GM23338 (cell line): ENCODE measurements around the gene ARHGEF25. TPM values are rescaled to one million over a fixed set of nuclear protein-coding genes. Genes with fewer than 3 reads are reported as not detected.

Experiments used
- ATAC-seq: fragments of 200-7000 bp; cut with Tn5 transposase; 3 replicates; pipeline ENCODE4 v1.9.1; 2020
- DNase-seq: peaks from one replicate; pipeline ENCODE4 v3.0.0-alpha.2; 2015; ENCODE audit warnings: low spot score
- H2AFZ ChIP-seq: fragments of 200-600 bp; sonication (generic); 2 replicates; pipeline ENCODE4 v1.8.0; 2016; ENCODE audit warnings: antibody characterized with exemption, mild to moderate bottlenecking, moderate library complexity
- H3F3A ChIP-seq: fragments of 200-600 bp; sonication (generic); replicated peaks from 2 replicates; pipeline ENCODE4 v1.8.0; 2017; ENCODE audit warnings: antibody characterized with exemption, mixed run types, low read depth
- H3K27ac ChIP-seq: fragments of 200-600 bp; sonication (generic); 2 replicates; pipeline ENCODE4 v1.6.1; 2016; ENCODE audit warnings: low read depth
- H3K27me3 ChIP-seq: fragments of 200-600 bp; sonication (generic); 2 replicates; pipeline ENCODE4 v1.8.0; 2016; ENCODE audit warnings: mild to moderate bottlenecking, mixed run types, moderate library complexity; ENCODE audit not compliant: insufficient read depth
- H3K36me3 ChIP-seq: fragments of 200-600 bp; sonication (generic); 2 replicates; pipeline ENCODE4 v1.8.0; 2016; ENCODE audit warnings: mild to moderate bottlenecking; ENCODE audit not compliant: insufficient read depth
- H3K4me1 ChIP-seq: fragments of 200-600 bp; sonication (generic); 2 replicates; pipeline ENCODE4 v1.8.0; 2016; ENCODE audit warnings: mild to moderate bottlenecking, moderate library complexity; ENCODE audit not compliant: insufficient read depth
- H3K4me2 ChIP-seq: fragments of 200-600 bp; sonication (generic); 2 replicates; pipeline ENCODE4 v1.7.1; 2017; ENCODE audit warnings: mixed run types
- H3K4me3 ChIP-seq: fragments of 200-600 bp; sonication (generic); 2 replicates; pipeline ENCODE4 v1.6.1; 2016; ENCODE audit warnings: mixed run types
- H3K79me2 ChIP-seq: fragments of 200-600 bp; sonication (generic); replicated peaks from 2 replicates; pipeline ENCODE4 v1.8.0; 2017; ENCODE audit warnings: mild to moderate bottlenecking; ENCODE audit not compliant: insufficient read depth
- H3K9me2 ChIP-seq: fragments of 200-600 bp; sonication (generic); 2 replicates; pipeline ENCODE4 v1.8.0; 2017; ENCODE audit not compliant: insufficient read depth
- H4K20me1 ChIP-seq: fragments of 200-600 bp; sonication (generic); replicated peaks from 2 replicates; pipeline ENCODE4 v1.8.0; 2017; ENCODE audit warnings: mild to moderate bottlenecking; ENCODE audit not compliant: insufficient read depth
- H3K27ac Mint-ChIP-seq: 2 replicates; pipeline ENCODE4 v1.8.0; 2020; ENCODE audit warnings: inconsistent platforms, mild to moderate bottlenecking, moderate library complexity, mixed read lengths
- H3K27me3 Mint-ChIP-seq: 3 replicates; pipeline ENCODE4 v1.8.0; 2022; ENCODE audit warnings: low read depth, mild to moderate bottlenecking, moderate library complexity, mixed read lengths, inconsistent platforms; ENCODE audit not compliant: insufficient read depth, poor library complexity
- H3K36me3 Mint-ChIP-seq: 3 replicates; pipeline ENCODE4 v1.8.0; 2021; ENCODE audit warnings: low read depth, mild to moderate bottlenecking, inconsistent platforms, moderate library complexity, mixed read lengths
- H3K4me1 Mint-ChIP-seq: 3 replicates; pipeline ENCODE4 v1.8.0; 2020; ENCODE audit warnings: mild to moderate bottlenecking, inconsistent platforms, mixed read lengths
- H3K4me3 Mint-ChIP-seq: 3 replicates; pipeline ENCODE4 v1.8.0; 2021; ENCODE audit warnings: moderate library complexity, mild to moderate bottlenecking, inconsistent platforms, mixed read lengths
- H3K9me3 Mint-ChIP-seq: 3 replicates; pipeline ENCODE4 v1.8.0; 2020; ENCODE audit warnings: moderate library complexity, mild to moderate bottlenecking, inconsistent platforms, mixed read lengths
- CREB1 ChIP-seq: fragments of 250-450 bp; sonication (Bioruptor Pico); IDR thresholded peaks from 2 replicates; pipeline ENCODE4 v1.5.0; 2020; ENCODE audit warnings: low read depth, mild to moderate bottlenecking, moderate library complexity
- CTCF ChIP-seq, 2 experiments: fragments of 200-600 bp in 1 of 2; sonication (generic) in 1 of 2; conservative IDR thresholded peaks; 2 replicates each; pipeline versions ENCODE4 v1.5.1 to v1.6.1; 2016 to 2017; ENCODE audit warnings: antibody characterized with exemption in 2 of 2, low read depth in 2 of 2, mild to moderate bottlenecking in 2 of 2, moderate library complexity in 1 of 2
- EZH2 ChIP-seq: fragments of 200-600 bp; sonication (generic); IDR thresholded peaks from one replicate; pipeline ENCODE4 v1.8.0; 2017; ENCODE audit warnings: antibody characterized with exemption, mild to moderate bottlenecking, low read depth; ENCODE audit not compliant: unreplicated experiment
- ZNF331 ChIP-seq: fragments of 250-450 bp; sonication (Bioruptor Pico); IDR thresholded peaks from 2 replicates; pipeline ENCODE4 v1.5.0; 2020; ENCODE audit warnings: low read depth, mild to moderate bottlenecking, moderate library complexity
- polyA plus RNA-seq: library from polyadenylated mRNA; unstranded; fragments of >200 nt; fragmentation: Nextera tagmentation; extraction: Ambion mirVana; gene quantifications from 2 replicates; pipeline ENCODE4 v1.2.1, GENCODE V29; 2016
- total RNA-seq: library from RNA; depleted of rRNA; stranded (reverse); fragments of >200 nt; shearing (Covaris generic); gene quantifications from 2 replicates; pipeline ENCODE4 v1.2.3, GENCODE V29; 2014

ARHGEF25 gene
- total and polyA plus RNA-seq, 2 experiments from 2014 or later = 0.53 to 10.2 TPM

DNA sequence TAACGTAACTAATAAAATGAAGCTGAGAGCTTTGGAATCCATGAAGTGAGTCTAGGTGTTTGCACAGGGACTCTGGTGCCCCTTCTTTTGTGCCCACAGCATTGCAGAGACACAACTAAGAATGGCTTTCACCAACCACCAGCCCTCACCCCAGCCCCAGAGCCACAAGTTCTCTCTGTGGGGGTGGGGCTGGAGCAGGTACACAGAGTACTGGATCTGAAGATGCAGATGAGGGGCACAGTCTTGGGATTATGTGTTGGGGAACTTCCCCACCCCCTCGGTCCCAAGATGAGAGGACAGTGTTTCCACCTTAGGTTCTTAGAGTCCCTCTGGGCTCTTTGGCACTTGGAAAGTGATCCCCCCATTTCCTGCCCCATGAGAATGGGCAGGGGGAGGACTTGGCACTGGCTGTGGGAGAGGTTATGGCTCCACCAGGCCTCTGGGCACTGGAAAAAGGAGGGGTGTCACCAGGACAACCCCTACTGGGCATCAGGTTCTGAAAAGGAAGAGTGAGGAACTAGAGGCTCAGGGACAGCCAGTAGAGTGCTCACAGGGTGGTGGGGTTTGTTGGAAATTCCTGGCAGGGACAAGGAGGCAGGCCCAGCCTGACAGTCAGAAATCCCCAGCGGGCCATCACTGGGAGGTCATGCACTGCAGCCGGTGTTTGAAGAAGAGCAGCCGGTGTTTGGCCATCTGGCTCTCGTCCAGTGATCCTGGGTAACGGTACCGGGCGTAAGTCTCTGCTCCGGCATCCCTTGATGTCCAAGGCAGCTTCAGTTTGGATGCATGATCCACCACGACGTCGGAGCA lies 15.1 kb downstream of the ARHGEF25 start:
- no peaks in the 10 kb centered on the region for H3K36me3 ChIP-seq
- TF ChIP-seq CTCF (conservative IDR thresholded peaks at IDR 0.05; ENCODE audit: low read depth in 2 of 2) = no peak
- no peak for TF ChIP-seq CREB1 (CRISPR knock-in tag)
- TF ChIP-seq ZNF331 = no peak
- TF ChIP-seq EZH2 = peak; percentile 17
- no peak overlapping the region for H2AFZ ChIP-seq
- H3K27me3 ChIP-seq = peaks cover 100% of the 10 kb centered on the region
- Mint-ChIP-seq H3K4me1 (peaks cover 25% of the 10 kb centered on the region), H3K9me3 (no peaks in the 10 kb centered on the region), H3K4me3 (no peak overlapping the region; the same call in 2 of the 3 replicates), H3K27ac (no peak overlapping the region), H3K36me3 (no peaks in the 10 kb centered on the region; the same call in 2 of the 3 replicates), H3K27me3 (peaks cover 100% of the 10 kb centered on the region)
- DNase-seq = no peak
- H3K9me2 ChIP-seq = no peaks in the 10 kb centered on the region
- no peak overlapping the region for H3K4me3 ChIP-seq
- H3K79me2 ChIP-seq = no peaks in the 10 kb centered on the region
- H3K27ac ChIP-seq = no peak overlapping the region
- peaks cover 27% of the 10 kb centered on the region for H4K20me1 ChIP-seq
- no peak for ATAC-seq
- H3K4me1 ChIP-seq = peaks cover 13% of the 10 kb centered on the region
- H3F3A ChIP-seq = peaks cover 9% of the 10 kb centered on the region; the same call in 1 of the 2 replicates
- 0 out of 2 replicates have a peak overlapping the region, but pooled peaks have one; percentile 26 for H3K4me2 ChIP-seq

DNA sequence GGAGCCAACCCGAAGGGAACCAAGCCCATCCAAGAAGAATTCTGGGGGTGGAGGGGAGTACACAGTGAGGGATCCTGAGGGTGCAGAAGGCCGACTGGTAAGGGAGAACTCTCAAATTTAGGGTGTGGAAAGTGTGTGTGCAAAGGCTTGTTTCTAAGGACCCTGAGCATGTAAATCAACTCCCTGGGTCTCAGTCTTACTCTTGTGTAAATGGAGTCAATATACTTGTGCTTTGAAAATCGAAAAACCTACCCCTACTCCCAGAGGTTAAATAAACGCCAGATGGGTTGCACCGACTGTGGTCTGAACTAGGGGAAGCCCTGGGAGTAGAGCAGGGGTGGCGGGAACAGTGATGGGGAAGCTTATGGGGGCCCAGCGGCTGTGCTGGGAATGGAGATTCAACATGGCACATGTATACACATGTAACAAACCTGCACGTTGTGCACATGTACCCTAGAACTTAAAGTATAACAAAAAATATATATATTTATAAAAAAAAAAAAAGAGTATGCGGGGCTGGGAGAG lies 15.7 kb downstream of the ARHGEF25 start:
- no peaks in the 10 kb centered on the region for H3K9me3 Mint-ChIP-seq

More for the DNA sequence above, 15.7 kb downstream of the ARHGEF25 start:
- Histone ChIP-seq H3F3A (peaks cover 12% of the 10 kb centered on the region; the same call in 1 of the 2 replicates), H2AFZ (no peak overlapping the region), H3K4me2 (0 out of 2 replicates have a peak overlapping the region, but pooled peaks have one; percentile 26), H3K4me3 (no peak overlapping the region), H3K27ac (no peak overlapping the region), H3K9me2 (no peaks in the 10 kb centered on the region), H4K20me1 (peaks cover 27% of the 10 kb centered on the region), H3K36me3 (no peaks in the 10 kb centered on the region), H3K27me3 (peaks cover 100% of the 10 kb centered on the region), H3K4me1 (peaks cover 17% of the 10 kb centered on the region), H3K79me2 (no peaks in the 10 kb centered on the region)
- DNase-seq = no peak
- peak; percentile 71 for TF ChIP-seq EZH2
- no peak for TF ChIP-seq ZNF331
- peak overlapping the region; percentile 35; the same call in 2 of the 3 replicates for H3K4me3 Mint-ChIP-seq
- no peak for ATAC-seq
- no peak overlapping the region for H3K27ac Mint-ChIP-seq
- no peaks in the 10 kb centered on the region; the same call in 2 of the 3 replicates for H3K36me3 Mint-ChIP-seq
- H3K27me3 Mint-ChIP-seq = peaks cover 100% of the 10 kb centered on the region
- peaks cover 28% of the 10 kb centered on the region for H3K4me1 Mint-ChIP-seq
